PC-9 (cell line): ENCODE data around the gene MYLK. TPM values are rescaled to one million over a fixed set of nuclear protein-coding genes. Genes with fewer than 3 reads are reported as not detected.

ENCODE experiments used
- BruUV-seq: library from RNA; stranded (reverse); fragments of 400-500 nt; replicated peaks from 2 replicates; lab custom pipeline; 2021; lab: Mats Ljungman, UMichigan
- CTCF ChIA-PET: fragments of 300-600 bp; sonication (Branson Sonifier 250); formaldehyde crosslinking; loops from one replicate; lab custom pipeline; 2022; ENCODE audit warnings: antibody characterized with exemption; lab: Charles Lee
- POLR2A ChIA-PET: fragments of 300-600 bp; sonication (Branson Sonifier 250); formaldehyde crosslinking; loops from one replicate; lab custom pipeline; 2022; ENCODE audit warnings: antibody characterized with exemption; ENCODE audit not compliant: unreplicated experiment; lab: Charles Lee
- DNase-seq, 2 experiments: peaks; one replicate each; pipeline versions ENCODE4 v3.0.0 to v3.0.0-alpha.2; 2015 to 2022; ENCODE audit warnings: mixed read lengths in 1 of 2
- H2AFZ ChIP-seq: fragments of 200-600 bp; sonication (generic); 2 replicates; pipeline ENCODE4 v1.8.1; 2017; ENCODE audit warnings: antibody characterized with exemption
- H3F3A ChIP-seq: fragments of 200-600 bp; sonication (generic); 2 replicates; pipeline ENCODE4 v1.8.1; 2017; ENCODE audit warnings: antibody characterized with exemption, mild to moderate bottlenecking, low read depth; ENCODE audit not compliant: insufficient read depth
- H3K27ac ChIP-seq: fragments of 200-600 bp; sonication (generic); 2 replicates; pipeline ENCODE4 v1.6.1; 2016; ENCODE audit warnings: mixed run types
- H3K27me3 ChIP-seq: fragments of 200-600 bp; sonication (generic); 2 replicates; pipeline ENCODE4 v1.6.1; 2016; ENCODE audit warnings: low read depth, mixed run types; ENCODE audit not compliant: insufficient read depth
- H3K36me3 ChIP-seq: fragments of 200-600 bp; sonication (generic); 2 replicates; pipeline ENCODE4 v1.6.1; 2016; ENCODE audit warnings: low read depth, mixed run types
- H3K4me1 ChIP-seq: fragments of 200-600 bp; sonication (generic); replicated peaks from 2 replicates; pipeline ENCODE4 v1.6.1; 2016; ENCODE audit warnings: mixed run types; ENCODE audit not compliant: insufficient read depth
- H3K4me2 ChIP-seq: fragments of 200-600 bp; sonication (generic); 2 replicates; pipeline ENCODE4 v1.6.1; 2017; ENCODE audit warnings: mixed run types
- H3K4me3 ChIP-seq: fragments of 200-600 bp; sonication (generic); 2 replicates; pipeline ENCODE4 v1.6.1; 2016; ENCODE audit warnings: mixed run types
- H3K79me2 ChIP-seq: fragments of 200-600 bp; sonication (generic); 2 replicates; pipeline ENCODE4 v1.6.1; 2017; ENCODE audit warnings: low read depth, mixed run types
- H3K9me2 ChIP-seq: fragments of 200-600 bp; sonication (generic); 2 replicates; pipeline ENCODE4 v1.8.1; 2017; ENCODE audit warnings: mild to moderate bottlenecking; ENCODE audit not compliant: insufficient read depth
- H3K9me3 ChIP-seq: fragments of 200-600 bp; sonication (generic); 2 replicates; pipeline ENCODE4 v1.8.1; 2016; ENCODE audit warnings: low read depth; ENCODE audit not compliant: insufficient read depth
- H4K20me1 ChIP-seq: fragments of 200-600 bp; sonication (generic); 2 replicates; pipeline ENCODE4 v1.8.1; 2017; ENCODE audit not compliant: insufficient read depth
- EZH2 ChIP-seq: fragments of 200-600 bp; sonication (generic); IDR thresholded peaks from 2 replicates; pipeline ENCODE4 v1.8.0; 2017; ENCODE audit warnings: antibody characterized with exemption, low read depth
- intact Hi-C: fragments of 100-400 bp; cut with micrococcal nuclease; formaldehyde crosslinking; loops from one replicate; pipeline ENCODE4 v1.10.0; 2022; ENCODE audit not compliant: unreplicated experiment
- total RNA-seq: library from RNA; stranded (reverse); gene quantifications from 2 replicates; pipeline ENCODE4 v1.2.3, GENCODE V29; 2021
- TF ChIP-seq, protein P1 (sequence below): fragments of 200-600 bp; sonication (generic); conservative IDR thresholded peaks from 2 replicates; pipeline ENCODE4 v1.6.1; 2017; ENCODE audit warnings: mixed run types, antibody characterized with exemption, mild to moderate bottlenecking, moderate library complexity

The MYLK gene
- total RNA-seq, 1 experiment from 2014 or later: 0.72 TPM

DNA sequence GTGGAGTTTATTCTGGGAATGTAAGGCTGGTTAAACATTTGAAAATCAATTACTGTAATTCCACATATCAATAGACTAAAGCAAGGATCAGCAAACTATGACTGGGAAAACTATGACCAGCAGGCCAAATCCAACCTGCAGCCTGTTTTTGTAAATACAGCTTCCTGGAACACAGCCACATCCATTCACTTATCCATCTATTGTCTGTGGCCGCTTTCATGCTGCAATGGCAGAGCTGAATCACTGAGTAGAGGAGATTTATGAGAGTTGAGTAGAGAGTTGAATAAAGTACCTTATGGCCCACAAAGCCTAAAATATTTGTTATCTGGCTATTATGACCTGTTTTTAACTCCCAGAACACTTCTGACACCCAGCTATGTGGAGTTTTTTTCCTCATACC lies 12.2 kb downstream of the MYLK start:
- no peak overlapping the region for H3K27ac ChIP-seq
- DNase-seq: no peak
- POLR2A ChIA-PET: no interaction called here
- CTCF ChIA-PET: no interaction called here
- no peaks in the 10 kb centered on the region for H3K4me1 ChIP-seq
- no TSS peak for BruUV-seq
- H2AFZ ChIP-seq: no peak overlapping the region
- H3K27me3 ChIP-seq: no peaks in the 10 kb centered on the region
- H3K79me2 ChIP-seq: no peaks in the 10 kb centered on the region
- intact Hi-C loops: no loop called here
- H4K20me1 ChIP-seq: no peaks in the 10 kb centered on the region
- no peak overlapping the region for H3K4me2 ChIP-seq
- no peak overlapping the region for H3K4me3 ChIP-seq
- H3K9me3 ChIP-seq: no peaks in the 10 kb centered on the region
- no peaks in the 10 kb centered on the region for H3F3A ChIP-seq
- H3K36me3 ChIP-seq: no peaks in the 10 kb centered on the region
- no peaks in the 10 kb centered on the region for H3K9me2 ChIP-seq
- TF ChIP-seq, protein P1, sequence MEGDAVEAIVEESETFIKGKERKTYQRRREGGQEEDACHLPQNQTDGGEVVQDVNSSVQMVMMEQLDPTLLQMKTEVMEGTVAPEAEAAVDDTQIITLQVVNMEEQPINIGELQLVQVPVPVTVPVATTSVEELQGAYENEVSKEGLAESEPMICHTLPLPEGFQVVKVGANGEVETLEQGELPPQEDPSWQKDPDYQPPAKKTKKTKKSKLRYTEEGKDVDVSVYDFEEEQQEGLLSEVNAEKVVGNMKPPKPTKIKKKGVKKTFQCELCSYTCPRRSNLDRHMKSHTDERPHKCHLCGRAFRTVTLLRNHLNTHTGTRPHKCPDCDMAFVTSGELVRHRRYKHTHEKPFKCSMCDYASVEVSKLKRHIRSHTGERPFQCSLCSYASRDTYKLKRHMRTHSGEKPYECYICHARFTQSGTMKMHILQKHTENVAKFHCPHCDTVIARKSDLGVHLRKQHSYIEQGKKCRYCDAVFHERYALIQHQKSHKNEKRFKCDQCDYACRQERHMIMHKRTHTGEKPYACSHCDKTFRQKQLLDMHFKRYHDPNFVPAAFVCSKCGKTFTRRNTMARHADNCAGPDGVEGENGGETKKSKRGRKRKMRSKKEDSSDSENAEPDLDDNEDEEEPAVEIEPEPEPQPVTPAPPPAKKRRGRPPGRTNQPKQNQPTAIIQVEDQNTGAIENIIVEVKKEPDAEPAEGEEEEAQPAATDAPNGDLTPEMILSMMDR: no peak
- TF ChIP-seq EZH2: no peak

DNA sequence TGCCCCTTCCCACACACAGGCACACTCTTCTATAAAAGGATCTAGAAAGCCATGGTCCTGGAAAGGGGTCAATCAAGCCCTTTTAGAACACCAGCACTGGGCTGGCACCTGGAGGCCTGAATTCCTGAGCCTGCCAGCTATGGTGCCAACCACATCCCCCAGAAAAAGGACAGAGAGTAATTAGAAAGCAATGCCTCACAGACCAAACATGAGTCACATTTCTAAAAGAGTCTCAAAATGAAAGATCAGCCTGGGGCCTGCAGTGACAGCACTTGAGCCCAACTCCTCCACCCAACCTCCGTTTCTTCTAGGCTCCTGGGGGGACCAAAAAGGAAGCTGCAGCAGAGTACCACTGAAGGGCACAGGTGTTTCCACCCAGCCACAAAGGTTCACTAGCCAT lies 14.1 kb downstream of the MYLK start:
- no peak overlapping the region for H3K4me2 ChIP-seq

DNA sequence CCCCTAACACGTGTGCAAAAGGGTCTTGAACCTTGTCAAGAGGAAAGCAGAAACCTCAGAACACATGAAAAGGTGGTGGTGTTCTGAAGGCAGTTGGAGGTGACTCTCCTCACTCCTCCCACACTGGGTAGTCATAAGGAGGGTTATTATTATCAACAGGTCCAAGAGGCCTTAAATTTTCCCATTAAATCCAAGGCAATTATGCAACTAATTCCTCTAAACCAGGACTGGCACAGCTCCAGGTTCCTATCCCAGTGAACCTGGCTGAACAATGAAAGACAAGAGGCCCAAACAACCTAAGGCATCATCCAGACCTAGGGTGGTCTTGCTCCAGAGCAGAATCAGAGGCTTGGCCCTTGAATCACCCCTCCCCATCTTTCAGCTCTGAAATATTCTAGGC lies 15.0 kb downstream of the MYLK start:
- intact Hi-C loops: no loop called here
- Histone ChIP-seq H3F3A (no peaks in the 10 kb centered on the region), H3K27me3 (no peaks in the 10 kb centered on the region), H4K20me1 (no peaks in the 10 kb centered on the region), H3K4me2 (no peak overlapping the region), H3K27ac (no peak overlapping the region), H3K79me2 (no peaks in the 10 kb centered on the region), H2AFZ (no peak overlapping the region), H3K36me3 (no peaks in the 10 kb centered on the region), H3K9me2 (no peaks in the 10 kb centered on the region), H3K9me3 (no peaks in the 10 kb centered on the region), H3K4me1 (no peaks in the 10 kb centered on the region), H3K4me3 (no peak overlapping the region)
- no TSS peak for BruUV-seq
- ChIA-PET POLR2A (no interaction called here), CTCF (no interaction called here)
- TF ChIP-seq, protein P1: no peak
- TF ChIP-seq EZH2: no peak
- DNase-seq: no peak

More for the DNA sequence above, 14.1 kb downstream of the MYLK start:
- intact Hi-C loops: no loop called here
- Histone ChIP-seq H4K20me1 (no peaks in the 10 kb centered on the region), H3K9me2 (no peaks in the 10 kb centered on the region), H3K4me1 (no peaks in the 10 kb centered on the region), H3K9me3 (no peaks in the 10 kb centered on the region), H3F3A (no peaks in the 10 kb centered on the region), H2AFZ (no peak overlapping the region), H3K79me2 (no peaks in the 10 kb centered on the region), H3K27ac (no peak overlapping the region), H3K27me3 (no peaks in the 10 kb centered on the region), H3K36me3 (no peaks in the 10 kb centered on the region), H3K4me3 (no peak overlapping the region)
- BruUV-seq: no TSS peak
- POLR2A ChIA-PET: no interaction called here
- CTCF ChIA-PET: no interaction called here
- DNase-seq: no peak
- TF ChIP-seq, protein P1: no peak
- no peak for TF ChIP-seq EZH2
